Activated CD8-positive, alpha-beta T cell treated with anti-CD3 and anti-CD28 coated beads, Interleukin-2, amount 10 ng/mL, durations not matched to agents 7 days and 5 days (primary cell): Measurements from ENCODE around the gene SRSF6. TPM values are rescaled to one million over a fixed set of nuclear protein-coding genes. Genes with fewer than 3 reads are reported as not detected.
"Not testable (repeated sequence)": the region's sequence is repeated elsewhere in the genome, so short reads cannot be mapped to it uniquely, and the experiment has no call there.

ENCODE experiments used
- ATAC-seq: fragments of 150-1000 bp; cut with Tn5 transposase; one replicate; pipeline ENCODE4 v1.10.0; 2021; ENCODE audit warnings: moderate library complexity
- CTCF ChIA-PET: fragments of 350-600 bp; sonication (Branson Sonifier 250); formaldehyde crosslinking; loops from one replicate; lab custom pipeline; 2021; ENCODE audit warnings: antibody characterized with exemption; lab: Charles Lee
- POLR2A ChIA-PET: fragments of 350-600 bp; sonication (Branson Sonifier 250); formaldehyde crosslinking; loops from one replicate; lab custom pipeline; 2021; ENCODE audit warnings: antibody characterized with exemption; lab: Charles Lee
- DNase-seq: peaks from one replicate; pipeline ENCODE4 v3.0.0-alpha.2; 2020
- H3K27ac Mint-ChIP-seq: one replicate; pipeline ENCODE4 v1.8.0; 2021; ENCODE audit warnings: mild to moderate bottlenecking, mixed read lengths
- H3K27me3 Mint-ChIP-seq: one replicate; pipeline ENCODE4 v1.8.0; 2021; ENCODE audit warnings: low read depth, mixed read lengths
- H3K36me3 Mint-ChIP-seq: one replicate; pipeline ENCODE4 v1.8.0; 2021; ENCODE audit warnings: low read depth, mixed read lengths
- H3K4me1 Mint-ChIP-seq: one replicate; pipeline ENCODE4 v1.8.0; 2021; ENCODE audit warnings: low read depth, mixed read lengths
- H3K4me3 Mint-ChIP-seq: one replicate; pipeline ENCODE4 v1.8.0; 2021; ENCODE audit warnings: mild to moderate bottlenecking, mixed read lengths
- H3K9me3 Mint-ChIP-seq: one replicate; pipeline ENCODE4 v1.8.0; 2022; ENCODE audit warnings: mixed read lengths; ENCODE audit not compliant: insufficient read depth
- total RNA-seq, 2 experiments: library from RNA; stranded (reverse); gene quantifications; one replicate each; pipeline ENCODE4 v1.2.3, GENCODE V29; 2021

Gene SRSF6
- total RNA-seq, 2 experiments from 2014 or later = 141 to 142 TPM

GRCh38 chr20:43432498-43432897 lies 25.2 kb upstream of the SRSF6 start:
- peaks cover 7% of the 10 kb centered on the region for H3K27me3 Mint-ChIP-seq
- no peaks in the 10 kb centered on the region for H3K4me1 Mint-ChIP-seq
- ChIA-PET POLR2A (no interaction called here), CTCF (no interaction called here)
- no peak for DNase-seq
- H3K9me3 Mint-ChIP-seq = no peaks in the 10 kb centered on the region
- ATAC-seq = no peak
- no peak overlapping the region for H3K27ac Mint-ChIP-seq
- H3K4me3 Mint-ChIP-seq = no peak overlapping the region
- H3K36me3 Mint-ChIP-seq = no peaks in the 10 kb centered on the region

- no peaks in the 10 kb centered on the region for H3K36me3 Mint-ChIP-seq
- ATAC-seq (no peak), DNase-seq (no peak)
- H3K4me3 Mint-ChIP-seq = no peak overlapping the region
- peaks cover 7% of the 10 kb centered on the region for H3K27me3 Mint-ChIP-seq
- no peak overlapping the region for H3K27ac Mint-ChIP-seq
- ChIA-PET CTCF (no interaction called here), POLR2A (no interaction called here)
- H3K4me1 Mint-ChIP-seq = no peaks in the 10 kb centered on the region
- H3K9me3 Mint-ChIP-seq = no peaks in the 10 kb centered on the region
These were observed 24.3 kb upstream of the SRSF6 start for GRCh38 chr20:43433250-43433854.

GRCh38 chr20:43434565-43434964 lies 23.1 kb upstream of the SRSF6 start:
- POLR2A ChIA-PET = no interaction called here
- H3K4me1 Mint-ChIP-seq = no peaks in the 10 kb centered on the region
- H3K4me3 Mint-ChIP-seq = no peak overlapping the region
- no peaks in the 10 kb centered on the region for H3K36me3 Mint-ChIP-seq
- H3K9me3 Mint-ChIP-seq = no peaks in the 10 kb centered on the region
- peaks cover 7% of the 10 kb centered on the region for H3K27me3 Mint-ChIP-seq
- ATAC-seq (no peak), DNase-seq (no peak)
- CTCF ChIA-PET = no interaction called here
- H3K27ac Mint-ChIP-seq = no peak overlapping the region

GRCh38 chr20:43438578-43439316 lies 18.9 kb upstream of the SRSF6 start:
- no peaks in the 10 kb centered on the region for H3K4me1 Mint-ChIP-seq
- ATAC-seq (no peak), DNase-seq (no peak)
- no peak overlapping the region for H3K27ac Mint-ChIP-seq
- no peak overlapping the region for H3K4me3 Mint-ChIP-seq
- no peaks in the 10 kb centered on the region for H3K9me3 Mint-ChIP-seq
- H3K27me3 Mint-ChIP-seq = peaks cover 3% of the 10 kb centered on the region
- ChIA-PET POLR2A (no interaction called here), CTCF (no interaction called here)
- no peaks in the 10 kb centered on the region for H3K36me3 Mint-ChIP-seq

GRCh38 chr20:43440531-43440930 lies 17.2 kb upstream of the SRSF6 start:
- ATAC-seq (no peak), DNase-seq (no peak)
- H3K4me1 Mint-ChIP-seq = no peaks in the 10 kb centered on the region
- no peak overlapping the region for H3K4me3 Mint-ChIP-seq
- CTCF ChIA-PET = interaction anchor here (1.0 kb wide), 1 partner anchor 9 kb away, joined by 3 read pairs; no protein-coding TSS in a partner anchor
- POLR2A ChIA-PET = no interaction called here
- no peaks in the 10 kb centered on the region for H3K27me3 Mint-ChIP-seq
- no peak overlapping the region for H3K27ac Mint-ChIP-seq
- H3K36me3 Mint-ChIP-seq = no peaks in the 10 kb centered on the region
- H3K9me3 Mint-ChIP-seq = no peaks in the 10 kb centered on the region

- Mint-ChIP-seq H3K27ac (no peak overlapping the region), H3K27me3 (no peaks in the 10 kb centered on the region), H3K4me1 (peaks cover 2% of the 10 kb centered on the region), H3K9me3 (no peaks in the 10 kb centered on the region), H3K4me3 (no peak overlapping the region), H3K36me3 (no peaks in the 10 kb centered on the region)
- no peak for ATAC-seq
- no peak for DNase-seq
- CTCF ChIA-PET = interaction anchor here (2.0 kb wide), 1 partner anchor 96 kb away, joined by 6 read pairs; no protein-coding TSS in a partner anchor
- POLR2A ChIA-PET = no interaction called here
These were observed 15.3 kb upstream of the SRSF6 start for GRCh38 chr20:43442282-43442880.

- no peak for DNase-seq
- Mint-ChIP-seq H3K4me1 (peaks cover 2% of the 10 kb centered on the region), H3K9me3 (no peaks in the 10 kb centered on the region), H3K36me3 (no peaks in the 10 kb centered on the region), H3K27ac (no peak overlapping the region), H3K4me3 (no peak overlapping the region), H3K27me3 (peaks cover 5% of the 10 kb centered on the region)
- CTCF ChIA-PET = interaction anchor here (0.7 to 2.0 kb wide), 2 partner anchors 11 to 94 kb away, joined by 3 to 6 read pairs; no protein-coding TSS in a partner anchor
- ATAC-seq = no peak
- POLR2A ChIA-PET = no interaction called here
These were observed 13.6 kb upstream of the SRSF6 start for GRCh38 chr20:43444107-43444506.

GRCh38 chr20:43446361-43446879 lies 11.3 kb upstream of the SRSF6 start:
- CTCF ChIA-PET = interaction anchor here (1.4 to 1.6 kb wide), 3 partner anchors 10 to 37 kb away, joined by 3 to 4 read pairs (median 3); no protein-coding TSS in a partner anchor
- ATAC-seq = no peak

GRCh38 chr20:43448431-43448747 lies 9.3 kb upstream of the SRSF6 start:
- POLR2A ChIA-PET, H3K4me3 Mint-ChIP-seq, DNase-seq, H3K4me1 Mint-ChIP-seq, H3K9me3 Mint-ChIP-seq, H3K36me3 Mint-ChIP-seq, ATAC-seq, H3K27ac Mint-ChIP-seq: not testable (repeated sequence)
- peaks cover 23% of the 10 kb centered on the region for H3K27me3 Mint-ChIP-seq
- CTCF ChIA-PET = interaction anchor here (0.6 to 3.5 kb wide), 23 partner anchors 10 to 768 kb away, joined by 3 to 20 read pairs (median 4); partner anchors contain the start of genes IFT52 and SRSF6

More at GRCh38 chr20:43446361-43446879, 11.3 kb upstream of the SRSF6 start:
- H3K4me1 Mint-ChIP-seq = peaks cover 5% of the 10 kb centered on the region
- H3K36me3 Mint-ChIP-seq = no peaks in the 10 kb centered on the region
- POLR2A ChIA-PET = interaction anchor here (1.1 kb wide), 1 partner anchor 12 kb away, joined by 4 read pairs; no protein-coding TSS in a partner anchor
- H3K4me3 Mint-ChIP-seq = no peak overlapping the region
- no peak overlapping the region for H3K27ac Mint-ChIP-seq
- H3K9me3 Mint-ChIP-seq = no peaks in the 10 kb centered on the region
- DNase-seq = no peak
- peaks cover 19% of the 10 kb centered on the region for H3K27me3 Mint-ChIP-seq

GRCh38 chr20:43448748-43449535 lies 8.8 kb upstream of the SRSF6 start:
- ChIA-PET CTCF (interaction anchor here (0.6 to 3.5 kb wide), 28 partner anchors 8 to 767 kb away, joined by 3 to 20 read pairs (median 4); partner anchors contain the start of genes IFT52 and SRSF6), POLR2A (interaction anchor here (0.8 kb wide), 2 partner anchors 8 to 9 kb away, joined by 3 to 4 read pairs; partner anchors contain the start of gene SRSF6)

More at GRCh38 chr20:43448748-43449535, 8.8 kb upstream of the SRSF6 start:
- no peak overlapping the region for H3K4me3 Mint-ChIP-seq
- H3K4me1 Mint-ChIP-seq = peaks cover 5% of the 10 kb centered on the region
- H3K27me3 Mint-ChIP-seq = peaks cover 24% of the 10 kb centered on the region
- peak; percentile 60 for DNase-seq
- peak; percentile 70 for ATAC-seq
- H3K36me3 Mint-ChIP-seq = no peaks in the 10 kb centered on the region
- no peaks in the 10 kb centered on the region for H3K9me3 Mint-ChIP-seq
- H3K27ac Mint-ChIP-seq = no peak overlapping the region
